ENCODE measurements around the gene CHMP1A.

The CHMP1A gene

GRCh38 chr16:89602273-89602951 lies 55.1 kb downstream of the CHMP1A start:
- no peak for TF ChIP-seq CTCF (IDR thresholded peaks at IDR 0.05; ENCODE audit: low read depth, low read length, missing control alignments)
- H3K4me3 ChIP-seq (ENCODE audit: low read depth, low read length): no peak overlapping the region
- no peak for DNase-seq (ENCODE audit: low read depth)

- TF ChIP-seq CTCF (IDR thresholded peaks at IDR 0.05; ENCODE audit: low read depth, low read length, missing control alignments): no peak
- H3K4me3 ChIP-seq (ENCODE audit: low read depth, low read length): no peak overlapping the region
- DNase-seq (ENCODE audit: low read depth): no peak
Observed at GRCh38 chr16:89601906-89602272, 55.6 kb downstream of the CHMP1A start.

- no peak for TF ChIP-seq CTCF (IDR thresholded peaks at IDR 0.05; ENCODE audit: low read depth, low read length, missing control alignments)
- no peak for DNase-seq (ENCODE audit: low read depth)
- no peak overlapping the region for H3K4me3 ChIP-seq (ENCODE audit: low read depth, low read length)
Observed at GRCh38 chr16:89600956-89601355, 56.6 kb downstream of the CHMP1A start.

- no peak for DNase-seq (ENCODE audit: low read depth)
- no peak for TF ChIP-seq CTCF (IDR thresholded peaks at IDR 0.05; ENCODE audit: low read depth, low read length, missing control alignments)
- no peak overlapping the region for H3K4me3 ChIP-seq (ENCODE audit: low read depth, low read length)
Observed at GRCh38 chr16:89600427-89600826, 57.1 kb downstream of the CHMP1A start.

- no peak for TF ChIP-seq CTCF (IDR thresholded peaks at IDR 0.05; ENCODE audit: low read depth, low read length, missing control alignments)
- no peak for DNase-seq (ENCODE audit: low read depth)
- no peak overlapping the region for H3K4me3 ChIP-seq (ENCODE audit: low read depth, low read length)
Observed at GRCh38 chr16:89599902-89600301, 57.6 kb downstream of the CHMP1A start.

- TF ChIP-seq CTCF (IDR thresholded peaks at IDR 0.05; ENCODE audit: low read depth, low read length, missing control alignments): peak; percentile 61
- DNase-seq (ENCODE audit: low read depth): no peak
- no peak overlapping the region for H3K4me3 ChIP-seq (ENCODE audit: low read depth, low read length)
Observed at GRCh38 chr16:89599451-89599858, 58.1 kb downstream of the CHMP1A start.

GRCh38 chr16:89598199-89598598 lies 59.3 kb downstream of the CHMP1A start:
- TF ChIP-seq CTCF (IDR thresholded peaks at IDR 0.05; ENCODE audit: low read depth, low read length, missing control alignments): no peak
- H3K4me3 ChIP-seq (ENCODE audit: low read depth, low read length): no peak overlapping the region
- DNase-seq (ENCODE audit: low read depth): no peak
